RWPE1 (cell line): ENCODE results near the gene TLR9.
"Not testable (repeated sequence)": the region's sequence is repeated elsewhere in the genome, so short reads cannot be mapped to it uniquely, and the experiment has no call there.

Experiments used
- CTCF ChIA-PET: fragments of 350-600 bp; sonication (Branson Sonifier 250); formaldehyde crosslinking; extraction: SDS; loops from one replicate; lab custom pipeline; 2021; lab: Yijun Ruan, JAX
- POLR2A ChIA-PET: fragments of 400-600 bp; formaldehyde crosslinking; extraction: SDS; loops from one replicate; lab custom pipeline; 2020; ENCODE audit warnings: antibody characterized with exemption; ENCODE audit not compliant: low non-redundant PET; lab: Yijun Ruan, JAX
- DNase-seq: peaks from one replicate; pipeline ENCODE4 v3.0.0; 2012; ENCODE audit warnings: low spot score
- H3K27ac ChIP-seq: fragments of 450-650 bp; 2 replicates; pipeline ENCODE4 v1.5.1; 2017
- CTCF ChIP-seq: fragments of 450-650 bp; conservative IDR thresholded peaks from 2 replicates; pipeline ENCODE4 v1.5.1; 2017; ENCODE audit warnings: low read depth, mild to moderate bottlenecking

The TLR9 gene

GRCh38 chr3:52182691-52183090, 42.8 kb downstream of the TLR9 start:
- ChIA-PET CTCF (interaction anchor here (1.2 kb wide), 1 partner anchor 38 kb away, joined by 3 read pairs; no protein-coding TSS in a partner anchor), POLR2A (no interaction called here)

GRCh38 chr3:52182196-52182595, 43.2 kb downstream of the TLR9 start:
- ChIA-PET CTCF (no interaction called here), POLR2A (no interaction called here)
- DNase-seq, result no peak
- peak overlapping the region; percentile 67 for H3K27ac ChIP-seq
- TF ChIP-seq CTCF, result no peak

More at GRCh38 chr3:52182691-52183090, 42.8 kb downstream of the TLR9 start:
- no peak for DNase-seq
- no peak for TF ChIP-seq CTCF
- H3K27ac ChIP-seq, result no peak overlapping the region

- POLR2A ChIA-PET, result interaction anchor here (0.6 kb wide), 1 partner anchor 125 kb away, joined by 3 read pairs; no protein-coding TSS in a partner anchor
- TF ChIP-seq CTCF, result no peak
- no peak for DNase-seq
- CTCF ChIA-PET, result no interaction called here
- peak overlapping the region; percentile 67 for H3K27ac ChIP-seq
Measured at GRCh38 chr3:52181543-52181942, 43.9 kb downstream of the TLR9 start.

DNA sequence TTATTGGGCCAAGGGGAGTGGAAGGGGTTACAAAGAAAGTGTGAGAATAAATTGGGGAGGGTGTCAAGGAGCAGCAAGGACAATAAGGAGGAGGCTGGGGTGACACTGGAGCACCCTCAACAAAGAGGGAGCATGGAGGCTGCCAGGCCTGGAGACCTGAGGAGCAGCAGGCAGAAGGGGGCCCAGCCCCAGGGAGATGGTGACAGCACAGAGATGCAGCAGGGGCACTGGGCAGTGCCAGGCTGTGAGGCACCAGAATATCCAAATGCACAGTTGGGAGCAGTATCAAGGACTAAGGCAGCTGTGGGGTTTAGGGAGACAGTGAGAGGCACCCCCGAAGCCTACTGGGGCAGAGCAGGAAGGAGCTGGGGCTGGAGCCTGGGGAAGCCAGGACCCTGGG, 46.9 kb downstream of the TLR9 start:
- no peak overlapping the region for H3K27ac ChIP-seq
- ChIA-PET POLR2A (no interaction called here), CTCF (interaction anchor here (0.5 to 0.8 kb wide), 3 partner anchors 19 to 1518 kb away, joined by 3 to 5 read pairs (median 4); no protein-coding TSS in a partner anchor)
- no peak for DNase-seq
- no peak for TF ChIP-seq CTCF

- CTCF ChIA-PET, result interaction anchor here (0.5 to 0.8 kb wide), 2 partner anchors 19 to 161 kb away, joined by 3 to 5 read pairs; no protein-coding TSS in a partner anchor
- POLR2A ChIA-PET, H3K27ac ChIP-seq, DNase-seq: not testable (repeated sequence)
Measured at GRCh38 chr3:52178126-52178525, 47.3 kb downstream of the TLR9 start.

DNA sequence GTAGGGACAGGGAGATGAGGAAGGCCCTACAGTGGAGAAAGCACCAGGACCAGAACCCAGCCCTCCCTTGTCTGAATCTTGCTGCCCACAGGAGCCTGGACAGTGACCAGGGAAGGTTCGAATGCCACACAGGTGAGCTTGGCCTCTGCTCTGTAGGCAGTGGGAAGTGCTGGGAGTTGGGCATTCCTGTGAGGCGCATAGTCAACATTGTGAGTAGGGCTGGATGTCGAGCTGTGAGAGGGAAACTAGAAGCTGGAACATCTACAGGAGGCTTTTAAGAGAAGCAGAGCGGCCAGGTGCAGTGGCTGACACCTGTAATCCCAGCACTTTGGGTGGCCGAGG, 47.8 kb downstream of the TLR9 start:
- H3K27ac ChIP-seq, result 0 out of 2 replicates have a peak overlapping the region, but pooled peaks have one; percentile 6
- no peak for DNase-seq
- TF ChIP-seq CTCF, result no peak
- ChIA-PET CTCF (interaction anchor here (0.5 kb wide), 1 partner anchor 140 kb away, joined by 4 read pairs; no protein-coding TSS in a partner anchor), POLR2A (no interaction called here)

GRCh38 chr3:52176951-52177700, 48.3 kb downstream of the TLR9 start:
- no peak for DNase-seq
- TF ChIP-seq CTCF, result no peak
- peak overlapping the region; percentile 6; the same call in 1 of the 2 replicates for H3K27ac ChIP-seq
- POLR2A ChIA-PET, result no interaction called here
- CTCF ChIA-PET, result interaction anchor here (0.5 kb wide), 1 partner anchor 141 kb away, joined by 4 read pairs; no protein-coding TSS in a partner anchor
